GM12864 (cell line): Measurements from ENCODE around the gene TMEM52.
"Not testable (repeated sequence)": the region's sequence is repeated elsewhere in the genome, so short reads cannot be mapped to it uniquely, and the experiment has no call there.

Source experiments
- DNase-seq: peaks from one replicate; pipeline ENCODE4 v3.0.0-alpha.2; 2011; ENCODE audit warnings: low read depth
- H3K4me3 ChIP-seq: 2 replicates; pipeline ENCODE4 v1.5.1; 2011; ENCODE audit warnings: mild to moderate bottlenecking, low read depth, low read length, control low read depth
- TF ChIP-seq, protein P1 (sequence below): IDR thresholded peaks from 2 replicates; pipeline ENCODE4 v1.5.1; 2011; ENCODE audit warnings: low read depth, mild to moderate bottlenecking, moderate library complexity, low read length, control low read depth, inconsistent platforms; ENCODE audit errors: missing control alignments

The TMEM52 gene

DNA sequence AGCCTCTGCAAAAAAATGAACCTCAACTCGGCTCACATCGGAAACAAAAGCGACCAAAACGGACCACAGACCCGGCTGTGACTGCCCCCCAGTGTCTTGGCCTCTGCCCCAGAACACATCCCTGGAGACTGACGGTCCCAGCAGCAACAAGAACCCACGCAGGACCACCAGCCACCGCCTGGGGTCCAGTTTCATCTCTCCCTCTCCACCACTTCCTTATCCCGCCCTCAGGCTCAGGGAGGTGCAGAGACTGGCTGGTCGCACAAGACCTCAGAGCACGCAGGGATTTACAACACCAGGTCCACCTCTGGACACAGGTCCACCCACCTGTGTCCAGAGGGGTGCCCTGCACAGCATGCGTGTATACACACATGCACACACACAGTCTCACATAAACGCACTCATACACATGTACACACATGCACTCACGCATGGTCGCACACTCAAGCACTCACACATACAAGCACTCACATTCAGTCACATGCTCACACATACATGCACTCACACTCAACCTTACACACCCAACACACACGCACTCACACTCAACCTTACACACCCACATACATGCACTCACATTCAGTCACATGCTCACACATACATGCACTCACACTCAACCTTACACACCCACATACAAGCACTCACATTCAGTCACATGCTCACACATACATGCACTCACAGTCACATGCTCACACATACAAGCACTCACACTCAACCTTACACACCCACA is 18.6 kb upstream of the TMEM52 start:
- H3K4me3 ChIP-seq, result no peak overlapping the region
- TF ChIP-seq, protein P1, sequence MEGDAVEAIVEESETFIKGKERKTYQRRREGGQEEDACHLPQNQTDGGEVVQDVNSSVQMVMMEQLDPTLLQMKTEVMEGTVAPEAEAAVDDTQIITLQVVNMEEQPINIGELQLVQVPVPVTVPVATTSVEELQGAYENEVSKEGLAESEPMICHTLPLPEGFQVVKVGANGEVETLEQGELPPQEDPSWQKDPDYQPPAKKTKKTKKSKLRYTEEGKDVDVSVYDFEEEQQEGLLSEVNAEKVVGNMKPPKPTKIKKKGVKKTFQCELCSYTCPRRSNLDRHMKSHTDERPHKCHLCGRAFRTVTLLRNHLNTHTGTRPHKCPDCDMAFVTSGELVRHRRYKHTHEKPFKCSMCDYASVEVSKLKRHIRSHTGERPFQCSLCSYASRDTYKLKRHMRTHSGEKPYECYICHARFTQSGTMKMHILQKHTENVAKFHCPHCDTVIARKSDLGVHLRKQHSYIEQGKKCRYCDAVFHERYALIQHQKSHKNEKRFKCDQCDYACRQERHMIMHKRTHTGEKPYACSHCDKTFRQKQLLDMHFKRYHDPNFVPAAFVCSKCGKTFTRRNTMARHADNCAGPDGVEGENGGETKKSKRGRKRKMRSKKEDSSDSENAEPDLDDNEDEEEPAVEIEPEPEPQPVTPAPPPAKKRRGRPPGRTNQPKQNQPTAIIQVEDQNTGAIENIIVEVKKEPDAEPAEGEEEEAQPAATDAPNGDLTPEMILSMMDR, result no peak
- DNase-seq, result no peak

DNA sequence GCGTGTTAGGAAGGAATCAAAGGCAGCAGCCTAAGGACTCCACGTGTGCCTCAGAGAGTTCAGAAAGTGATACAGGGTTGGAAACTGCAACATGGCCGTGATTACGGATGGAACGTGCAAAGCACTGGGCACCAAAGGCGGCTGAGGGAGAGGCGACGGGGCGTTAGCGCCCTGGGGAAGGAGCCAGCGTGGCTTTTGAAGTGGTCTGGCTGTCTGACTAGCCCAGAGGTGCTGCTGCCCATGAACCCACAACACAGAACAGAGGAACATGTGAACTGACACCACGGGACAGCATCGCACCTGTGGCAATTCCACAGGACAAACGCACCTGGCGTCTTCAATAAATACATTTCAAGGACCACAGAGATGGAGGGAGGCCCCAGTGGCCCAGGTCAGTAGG is 18.0 kb upstream of the TMEM52 start:
- TF ChIP-seq, protein P1, result no peak
- H3K4me3 ChIP-seq, result no peak overlapping the region
- DNase-seq, result no peak

DNA sequence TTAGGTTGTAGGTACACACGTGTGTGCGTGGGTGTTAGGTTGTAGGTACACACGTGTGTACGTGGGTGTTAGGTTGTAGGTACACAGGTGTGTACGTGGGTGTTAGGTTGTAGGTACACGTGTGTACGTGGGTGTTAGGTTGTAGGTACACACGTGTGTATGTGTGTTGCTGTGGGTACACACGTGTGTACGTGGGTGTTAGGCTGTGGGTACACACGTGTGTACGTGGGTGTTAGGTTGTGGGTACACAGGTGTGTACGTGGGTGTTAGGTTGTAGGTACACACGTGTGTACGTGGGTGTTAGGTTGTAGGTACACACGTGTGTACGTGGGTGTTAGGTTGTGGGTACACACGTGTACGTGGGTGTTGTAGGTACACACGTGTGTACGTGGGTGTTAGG is 15.8 kb upstream of the TMEM52 start:
- not testable (repeated sequence) for DNase-seq, H3K4me3 ChIP-seq

DNA sequence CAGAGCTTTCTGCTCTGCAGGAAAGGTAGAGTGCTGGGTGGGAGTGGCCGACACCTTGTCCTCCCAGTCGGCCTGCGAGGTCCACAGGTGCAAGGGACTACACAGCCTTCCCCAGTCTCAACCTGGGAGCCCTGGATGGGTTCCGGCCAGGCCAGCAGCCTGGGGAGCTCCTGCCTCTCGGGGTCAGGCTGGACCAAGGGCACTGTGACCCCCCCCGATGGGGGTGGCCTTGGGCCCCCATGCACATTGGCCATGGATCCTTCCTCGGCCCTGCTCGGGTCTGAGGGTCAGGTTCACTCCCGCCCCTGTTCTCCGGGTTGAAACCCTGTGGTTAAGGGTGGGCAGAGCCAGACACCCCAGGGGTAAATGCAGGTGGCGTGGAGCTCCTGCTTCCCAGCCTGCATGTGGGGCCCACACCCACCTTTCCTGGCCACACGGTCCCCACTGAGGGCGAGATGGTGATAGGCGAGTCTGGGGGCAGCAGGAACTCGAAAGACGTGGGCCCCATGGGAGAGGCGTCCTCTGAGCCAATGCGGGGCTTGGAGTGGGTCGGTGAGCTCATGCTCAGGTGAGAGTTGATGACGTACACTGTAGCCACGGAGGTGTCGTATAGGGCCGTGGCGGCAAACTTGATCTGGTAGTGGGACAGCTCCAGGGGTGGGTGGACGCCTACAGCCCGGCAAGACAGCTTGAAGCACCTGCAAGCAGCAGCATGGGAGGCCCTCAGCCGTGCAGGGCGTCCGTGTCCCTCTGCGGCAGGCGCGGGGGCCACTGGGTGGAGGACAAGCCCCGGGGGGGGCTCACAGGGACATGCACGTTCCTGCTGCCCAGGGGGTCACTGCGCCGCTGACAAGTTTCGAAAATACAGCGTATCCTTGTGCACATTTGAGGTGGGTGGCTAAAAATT is 10.8 kb upstream of the TMEM52 start:
- H3K4me3 ChIP-seq, result no peak overlapping the region
- TF ChIP-seq, protein P1, result no peak
- DNase-seq, result no peak

DNA sequence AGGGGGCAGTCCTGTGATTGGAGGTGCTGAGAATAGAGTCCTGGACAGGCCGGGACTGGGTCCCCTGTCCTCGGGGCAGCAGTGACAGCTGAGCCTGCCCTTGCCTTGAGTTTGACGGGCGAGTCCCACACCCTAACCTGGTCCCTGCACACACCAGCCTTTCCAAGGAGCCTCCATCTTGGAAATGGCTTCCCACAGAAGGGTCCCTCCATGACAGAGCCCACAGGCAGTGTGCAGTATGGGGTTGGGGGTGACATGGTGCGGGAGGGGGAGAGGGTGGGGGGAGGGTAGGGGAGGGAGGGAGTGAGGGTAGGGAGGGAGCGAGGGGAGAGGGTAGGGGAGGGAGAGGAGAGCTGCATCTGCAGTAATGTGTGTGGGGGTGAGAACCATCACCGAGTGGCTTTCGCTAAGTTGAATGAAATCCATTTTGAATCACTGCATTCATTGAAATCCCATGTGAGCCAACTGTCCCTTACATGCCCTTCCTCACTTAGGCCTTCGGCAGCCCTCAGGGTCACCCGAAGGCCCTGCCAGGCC is 10.1 kb upstream of the TMEM52 start:
- no peak overlapping the region for H3K4me3 ChIP-seq
- TF ChIP-seq, protein P1, result no peak
- DNase-seq, result no peak

DNA sequence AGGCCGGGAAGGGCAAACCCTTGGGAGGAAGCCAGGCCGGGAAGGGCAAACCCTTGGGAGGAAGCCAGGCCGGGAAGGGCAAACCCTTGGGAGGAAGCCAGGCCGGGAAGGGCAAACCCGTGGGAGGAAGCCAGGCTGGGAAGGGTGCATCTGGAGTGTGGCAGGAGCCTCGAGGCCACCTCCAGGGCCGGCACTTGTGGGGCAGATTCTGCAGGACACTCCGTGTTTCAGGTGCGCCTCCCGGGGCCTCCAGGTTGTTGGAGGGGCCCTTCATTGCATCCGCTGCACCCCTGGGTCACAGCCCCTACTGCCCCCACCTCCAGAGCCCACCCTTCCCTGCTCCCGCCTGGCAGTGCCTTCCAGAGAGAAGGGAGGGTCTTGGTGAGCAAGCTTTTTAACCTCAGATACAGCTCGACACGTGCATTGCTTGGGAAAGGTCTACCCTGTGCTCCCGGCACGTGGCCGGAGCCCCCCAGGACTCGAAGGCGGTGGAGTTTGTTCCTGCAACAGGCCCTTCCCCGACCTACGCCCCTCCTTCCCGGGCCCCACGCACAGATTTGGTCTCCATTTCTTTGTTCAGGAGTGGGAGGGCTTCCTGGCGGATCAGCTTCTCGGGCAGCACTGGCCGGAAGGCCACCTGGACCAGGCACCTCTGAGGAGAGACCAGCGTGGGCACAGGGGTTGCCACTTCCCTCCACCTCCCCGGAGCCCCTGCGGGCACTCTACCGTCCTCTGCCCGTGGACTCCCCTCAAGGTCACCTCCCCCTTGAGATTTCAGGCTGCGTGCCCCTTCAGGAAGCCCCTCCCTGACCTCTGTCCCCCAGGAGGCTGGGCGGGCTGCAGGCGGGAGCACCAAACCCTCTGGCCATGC is 9.4 kb upstream of the TMEM52 start:
- TF ChIP-seq, protein P1, result no peak
- no peak for DNase-seq
- H3K4me3 ChIP-seq, result no peak overlapping the region

DNA sequence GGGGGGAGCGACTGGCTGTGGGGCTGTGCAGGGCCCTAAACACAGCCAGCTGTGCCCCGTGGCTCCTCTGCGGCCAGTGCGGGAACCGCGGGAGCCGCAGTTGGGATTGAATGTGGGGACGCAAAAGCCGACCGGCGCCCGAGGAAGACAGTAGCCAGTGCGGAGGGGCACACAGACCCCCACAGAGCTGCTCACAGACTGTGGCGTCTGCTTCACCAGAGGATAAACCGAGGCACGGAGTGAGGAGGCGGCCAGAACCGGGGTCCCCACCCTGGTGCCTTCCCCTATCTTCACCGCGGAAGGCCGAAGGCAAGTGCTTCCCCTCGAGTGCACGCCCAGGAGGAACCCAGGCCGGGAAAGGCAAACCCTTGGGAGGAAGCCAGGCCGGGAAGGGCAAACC is 8.7 kb upstream of the TMEM52 start:
- no peak overlapping the region for H3K4me3 ChIP-seq
- TF ChIP-seq, protein P1, result no peak
- no peak for DNase-seq
